Astrocyte (in vitro differentiated cells and primary cell): ENCODE data around the gene HOXA2.

Experiments
- CTCF ChIP-seq: IDR thresholded peaks from 2 replicates; pipeline ENCODE4 v1.5.1; 2011; ENCODE audit warnings: low read depth, mild to moderate bottlenecking, inconsistent platforms, low read length, moderate library complexity; ENCODE audit not compliant: insufficient read depth
- EZH2 ChIP-seq: IDR thresholded peaks from 2 replicates; pipeline ENCODE4 v1.6.1; 2012; ENCODE audit warnings: mild to moderate bottlenecking, low read length, inconsistent platforms; ENCODE audit not compliant: insufficient read depth

DNA sequence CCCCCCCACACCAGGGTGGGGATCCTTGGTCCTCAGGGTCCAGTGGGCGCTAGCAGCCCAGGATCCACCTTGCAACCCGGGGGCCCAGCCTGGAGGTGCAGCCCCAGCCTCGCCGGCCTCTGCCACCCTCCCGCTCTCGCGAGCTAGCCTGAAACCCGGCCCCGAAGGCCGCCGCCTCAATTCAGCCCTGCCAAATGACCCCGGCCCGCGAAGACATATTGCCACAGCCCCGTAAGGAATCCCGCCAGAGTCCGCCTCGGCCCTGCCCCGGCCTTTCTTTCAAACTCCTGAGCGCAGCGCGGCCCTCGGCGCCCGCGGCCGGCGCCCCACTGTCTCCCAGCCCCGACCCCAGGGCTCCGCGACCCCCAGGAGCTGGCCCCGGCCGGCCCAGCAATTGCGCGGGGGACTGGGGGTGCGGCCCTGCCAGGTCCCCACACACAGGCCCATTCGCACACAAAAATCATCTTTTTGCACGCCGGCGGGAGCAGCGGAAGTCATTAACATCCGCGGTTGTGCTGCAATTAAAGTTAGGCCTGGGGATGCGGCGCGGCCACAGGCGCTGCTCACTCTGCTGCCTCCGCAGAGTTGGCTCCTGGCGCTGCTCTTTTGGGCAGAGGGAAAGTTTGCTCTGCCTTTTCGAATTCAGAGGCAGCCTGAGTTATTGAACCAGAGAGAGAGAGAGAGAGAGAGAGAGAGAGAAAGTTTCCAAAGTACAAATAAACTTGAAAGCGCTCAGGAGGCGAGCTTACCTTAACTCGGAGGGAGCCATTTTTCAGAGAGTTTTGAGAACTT, 37.0 kb upstream of the HOXA2 start:
- TF ChIP-seq CTCF: no peak
- TF ChIP-seq EZH2: peak; percentile 72
